GM23338 (cell line): ENCODE measurements around the gene GCFC2.

Experiments
- CREB1 ChIP-seq: fragments of 250-450 bp; sonication (Bioruptor Pico); IDR thresholded peaks from 2 replicates; pipeline ENCODE4 v1.5.0; 2020; ENCODE audit warnings: low read depth, mild to moderate bottlenecking, moderate library complexity
- CTCF ChIP-seq, 2 experiments: fragments of 200-600 bp in 1 of 2; sonication (generic) in 1 of 2; conservative IDR thresholded peaks; 2 replicates each; pipeline versions ENCODE4 v1.5.1 to v1.6.1; 2016 to 2017; ENCODE audit warnings: antibody characterized with exemption in 2 of 2, low read depth in 2 of 2, mild to moderate bottlenecking in 2 of 2, moderate library complexity in 1 of 2
- EZH2 ChIP-seq: fragments of 200-600 bp; sonication (generic); IDR thresholded peaks from one replicate; pipeline ENCODE4 v1.8.0; 2017; ENCODE audit warnings: antibody characterized with exemption, mild to moderate bottlenecking, low read depth; ENCODE audit not compliant: unreplicated experiment
- JUNB ChIP-seq: IDR thresholded peaks from one replicate; pipeline ENCODE4 v1.6.1; 2016; ENCODE audit warnings: antibody characterized with exemption; ENCODE audit not compliant: unreplicated experiment
- NANOG ChIP-seq: IDR thresholded peaks from 2 replicates; pipeline ENCODE4 v1.6.1; 2016; ENCODE audit warnings: antibody characterized with exemption, borderline replicate concordance
- POLR2AphosphoS5 ChIP-seq: IDR thresholded peaks from 2 replicates; pipeline ENCODE4 v1.6.1; 2016; ENCODE audit warnings: antibody characterized with exemption, low read depth
- REST ChIP-seq: IDR thresholded peaks from one replicate; pipeline ENCODE4 v1.6.1; 2018; ENCODE audit warnings: antibody characterized with exemption; ENCODE audit not compliant: unreplicated experiment
- TF ChIP-seq, protein P1 (sequence below): fragments of 250-450 bp; sonication (Bioruptor Pico); IDR thresholded peaks from 2 replicates; pipeline ENCODE4 v1.5.0; 2020; ENCODE audit warnings: mild to moderate bottlenecking, moderate library complexity

- TF ChIP-seq REST (no peak), CTCF (conservative IDR thresholded peaks at IDR 0.05; ENCODE audit: low read depth in 2 of 2) (no peak), POLR2AphosphoS5 (no peak), EZH2 (no peak), CREB1 (CRISPR knock-in tag) (no peak), NANOG (no peak), JUNB (no peak)
- TF ChIP-seq, protein P1, sequence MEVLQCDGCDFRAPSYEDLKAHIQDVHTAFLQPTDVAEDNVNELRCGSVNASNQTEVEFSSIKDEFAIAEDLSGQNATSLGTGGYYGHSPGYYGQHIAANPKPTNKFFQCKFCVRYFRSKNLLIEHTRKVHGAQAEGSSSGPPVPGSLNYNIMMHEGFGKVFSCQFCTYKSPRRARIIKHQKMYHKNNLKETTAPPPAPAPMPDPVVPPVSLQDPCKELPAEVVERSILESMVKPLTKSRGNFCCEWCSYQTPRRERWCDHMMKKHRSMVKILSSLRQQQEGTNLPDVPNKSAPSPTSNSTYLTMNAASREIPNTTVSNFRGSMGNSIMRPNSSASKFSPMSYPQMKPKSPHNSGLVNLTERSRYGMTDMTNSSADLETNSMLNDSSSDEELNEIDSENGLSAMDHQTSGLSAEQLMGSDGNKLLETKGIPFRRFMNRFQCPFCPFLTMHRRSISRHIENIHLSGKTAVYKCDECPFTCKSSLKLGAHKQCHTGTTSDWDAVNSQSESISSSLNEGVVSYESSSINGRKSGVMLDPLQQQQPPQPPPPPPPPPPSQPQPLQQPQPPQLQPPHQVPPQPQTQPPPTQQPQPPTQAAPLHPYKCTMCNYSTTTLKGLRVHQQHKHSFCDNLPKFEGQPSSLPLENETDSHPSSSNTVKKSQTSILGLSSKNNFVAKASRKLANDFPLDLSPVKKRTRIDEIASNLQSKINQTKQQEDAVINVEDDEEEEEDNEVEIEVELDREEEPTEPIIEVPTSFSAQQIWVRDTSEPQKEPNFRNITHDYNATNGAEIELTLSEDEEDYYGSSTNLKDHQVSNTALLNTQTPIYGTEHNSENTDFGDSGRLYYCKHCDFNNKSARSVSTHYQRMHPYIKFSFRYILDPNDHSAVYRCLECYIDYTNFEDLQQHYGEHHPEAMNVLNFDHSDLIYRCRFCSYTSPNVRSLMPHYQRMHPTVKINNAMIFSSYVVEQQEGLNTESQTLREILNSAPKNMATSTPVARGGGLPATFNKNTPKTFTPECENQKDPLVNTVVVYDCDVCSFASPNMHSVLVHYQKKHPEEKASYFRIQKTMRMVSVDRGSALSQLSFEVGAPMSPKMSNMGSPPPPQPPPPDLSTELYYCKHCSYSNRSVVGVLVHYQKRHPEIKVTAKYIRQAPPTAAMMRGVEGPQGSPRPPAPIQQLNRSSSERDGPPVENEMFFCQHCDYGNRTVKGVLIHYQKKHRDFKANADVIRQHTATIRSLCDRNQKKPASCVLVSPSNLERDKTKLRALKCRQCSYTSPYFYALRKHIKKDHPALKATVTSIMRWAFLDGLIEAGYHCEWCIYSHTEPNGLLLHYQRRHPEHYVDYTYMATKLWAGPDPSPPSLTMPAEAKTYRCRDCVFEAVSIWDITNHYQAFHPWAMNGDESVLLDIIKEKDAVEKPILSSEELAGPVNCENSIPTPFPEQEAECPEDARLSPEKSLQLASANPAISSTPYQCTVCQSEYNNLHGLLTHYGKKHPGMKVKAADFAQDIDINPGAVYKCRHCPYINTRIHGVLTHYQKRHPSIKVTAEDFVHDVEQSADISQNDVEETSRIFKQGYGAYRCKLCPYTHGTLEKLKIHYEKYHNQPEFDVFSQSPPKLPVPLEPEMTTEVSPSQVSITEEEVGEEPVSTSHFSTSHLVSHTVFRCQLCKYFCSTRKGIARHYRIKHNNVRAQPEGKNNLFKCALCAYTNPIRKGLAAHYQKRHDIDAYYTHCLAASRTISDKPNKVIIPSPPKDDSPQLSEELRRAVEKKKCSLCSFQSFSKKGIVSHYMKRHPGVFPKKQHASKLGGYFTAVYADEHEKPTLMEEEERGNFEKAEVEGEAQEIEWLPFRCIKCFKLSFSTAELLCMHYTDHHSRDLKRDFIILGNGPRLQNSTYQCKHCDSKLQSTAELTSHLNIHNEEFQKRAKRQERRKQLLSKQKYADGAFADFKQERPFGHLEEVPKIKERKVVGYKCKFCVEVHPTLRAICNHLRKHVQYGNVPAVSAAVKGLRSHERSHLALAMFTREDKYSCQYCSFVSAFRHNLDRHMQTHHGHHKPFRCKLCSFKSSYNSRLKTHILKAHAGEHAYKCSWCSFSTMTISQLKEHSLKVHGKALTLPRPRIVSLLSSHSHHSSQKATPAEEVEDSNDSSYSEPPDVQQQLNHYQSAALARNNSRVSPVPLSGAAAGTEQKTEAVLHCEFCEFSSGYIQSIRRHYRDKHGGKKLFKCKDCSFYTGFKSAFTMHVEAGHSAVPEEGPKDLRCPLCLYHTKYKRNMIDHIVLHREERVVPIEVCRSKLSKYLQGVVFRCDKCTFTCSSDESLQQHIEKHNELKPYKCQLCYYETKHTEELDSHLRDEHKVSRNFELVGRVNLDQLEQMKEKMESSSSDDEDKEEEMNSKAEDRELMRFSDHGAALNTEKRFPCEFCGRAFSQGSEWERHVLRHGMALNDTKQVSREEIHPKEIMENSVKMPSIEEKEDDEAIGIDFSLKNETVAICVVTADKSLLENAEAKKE (CRISPR knock-in tag): no peak
These were observed 66.7 kb downstream of the GCFC2 start for GRCh38 chr2:75643980-75644379.
